ENCODE data around the gene CCR8. TPM values are rescaled to one million over a fixed set of nuclear protein-coding genes. Genes with fewer than 3 reads are reported as not detected.
"Not testable (repeated sequence)": the region's sequence is repeated elsewhere in the genome, so short reads cannot be mapped to it uniquely, and the experiment has no call there.

The CCR8 gene
- total RNA-seq, 1 donor from 2014 or later, result 12.2 TPM

DNA sequence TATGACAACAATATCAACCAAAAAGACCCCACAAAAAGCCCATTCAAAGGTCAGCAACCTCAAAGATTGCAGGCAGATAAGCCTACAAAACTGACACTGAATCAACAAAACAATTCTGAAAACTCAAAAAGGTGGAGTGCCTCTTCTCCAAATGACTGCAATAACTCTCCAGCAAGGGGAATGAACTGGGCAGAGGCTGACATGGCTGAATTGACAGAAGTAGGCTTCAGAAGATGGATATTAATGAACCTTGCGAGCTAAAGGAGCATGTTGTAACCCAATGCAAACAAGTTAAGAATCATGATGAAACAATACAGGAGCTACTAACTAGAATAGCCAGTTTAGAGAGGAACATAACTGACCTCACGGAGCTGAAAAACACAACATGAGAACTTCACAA, 33.3 kb downstream of the CCR8 start:
- Mint-ChIP-seq H3K4me1 (ENCODE audit: low read depth) (peaks cover 64% of the 10 kb centered on the region), H3K36me3 (ENCODE audit: low read depth) (peaks cover 23% of the 10 kb centered on the region), H3K4me3 (ENCODE audit: low read depth) (no peak overlapping the region), H3K9me3 (peaks cover 5% of the 10 kb centered on the region), H3K27ac (peak overlapping the region; percentile 88), H3K27me3 (ENCODE audit: low read depth) (no peaks in the 10 kb centered on the region)
- DNase-seq (ENCODE audit: low spot score), result no peak
- intact Hi-C loops (cut with micrococcal nuclease), result no loop called here

DNA sequence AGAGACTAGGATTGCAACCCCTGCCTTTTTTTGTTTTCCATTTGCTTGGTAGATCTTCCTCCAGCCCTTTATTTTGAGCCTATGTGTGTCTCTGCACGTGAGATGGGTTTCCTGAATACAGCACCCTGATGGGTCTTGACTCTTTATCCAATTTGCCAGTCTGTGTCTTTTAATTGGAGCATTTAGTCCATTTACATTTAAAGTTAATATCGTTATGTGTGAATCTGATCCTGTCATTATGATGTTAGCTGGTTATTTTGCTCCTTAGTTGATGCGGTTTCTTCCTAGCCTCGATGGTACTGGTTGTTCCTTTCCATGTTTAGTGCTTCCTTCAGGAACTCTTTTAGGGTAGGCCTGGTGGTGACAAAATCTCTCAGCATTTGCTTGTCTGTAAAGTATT, 40.9 kb downstream of the CCR8 start:
- H3K36me3 Mint-ChIP-seq (ENCODE audit: low read depth), result peaks cover 40% of the 10 kb centered on the region
- intact Hi-C loops (cut with micrococcal nuclease); DNase-seq (ENCODE audit: low spot score); H3K4me1 Mint-ChIP-seq (ENCODE audit: low read depth); H3K27ac Mint-ChIP-seq; H3K27me3 Mint-ChIP-seq (ENCODE audit: low read depth); H3K4me3 Mint-ChIP-seq (ENCODE audit: low read depth): not testable (repeated sequence)
- H3K9me3 Mint-ChIP-seq, result peaks cover 28% of the 10 kb centered on the region

GRCh38 chr3:39372833-39373232, 43.3 kb downstream of the CCR8 start:
- peaks cover 6% of the 10 kb centered on the region for H3K27me3 Mint-ChIP-seq (ENCODE audit: low read depth)
- peaks cover 43% of the 10 kb centered on the region for H3K36me3 Mint-ChIP-seq (ENCODE audit: low read depth)
- DNase-seq (ENCODE audit: low spot score), result no peak
- H3K4me3 Mint-ChIP-seq (ENCODE audit: low read depth), result no peak overlapping the region
- H3K27ac Mint-ChIP-seq, result no peak overlapping the region
- intact Hi-C loops (cut with micrococcal nuclease), result no loop called here
- peaks cover 28% of the 10 kb centered on the region for H3K9me3 Mint-ChIP-seq
- H3K4me1 Mint-ChIP-seq (ENCODE audit: low read depth), result peaks cover 12% of the 10 kb centered on the region

GRCh38 chr3:39376959-39377634, 47.6 kb downstream of the CCR8 start:
- Mint-ChIP-seq H3K27me3 (ENCODE audit: low read depth) (no peaks in the 10 kb centered on the region), H3K4me3 (ENCODE audit: low read depth) (no peak overlapping the region), H3K36me3 (ENCODE audit: low read depth) (peaks cover 27% of the 10 kb centered on the region), H3K27ac (no peak overlapping the region), H3K4me1 (ENCODE audit: low read depth) (peaks cover 17% of the 10 kb centered on the region), H3K9me3 (peaks cover 5% of the 10 kb centered on the region)
- DNase-seq (ENCODE audit: low spot score), result no peak
- intact Hi-C loops (cut with micrococcal nuclease), result loop anchor here (5.0 kb wide), 2 partner anchors 170 to 185 kb away; partner anchors contain the start of gene XIRP1

- H3K4me3 Mint-ChIP-seq (ENCODE audit: low read depth), result no peak overlapping the region
- H3K9me3 Mint-ChIP-seq, result peaks cover 1% of the 10 kb centered on the region
- intact Hi-C loops (cut with micrococcal nuclease), result loop anchor here (1.0 to 5.0 kb wide), 3 partner anchors 86 to 186 kb away; partner anchors contain the start of gene XIRP1
- peak overlapping the region; percentile 34 for H3K27ac Mint-ChIP-seq
- DNase-seq (ENCODE audit: low spot score), result peak; percentile 57
- peaks cover 19% of the 10 kb centered on the region for H3K36me3 Mint-ChIP-seq (ENCODE audit: low read depth)
- H3K27me3 Mint-ChIP-seq (ENCODE audit: low read depth), result no peaks in the 10 kb centered on the region
- H3K4me1 Mint-ChIP-seq (ENCODE audit: low read depth), result peaks cover 20% of the 10 kb centered on the region
These were observed 48.6 kb downstream of the CCR8 start for GRCh38 chr3:39378088-39378487.

DNA sequence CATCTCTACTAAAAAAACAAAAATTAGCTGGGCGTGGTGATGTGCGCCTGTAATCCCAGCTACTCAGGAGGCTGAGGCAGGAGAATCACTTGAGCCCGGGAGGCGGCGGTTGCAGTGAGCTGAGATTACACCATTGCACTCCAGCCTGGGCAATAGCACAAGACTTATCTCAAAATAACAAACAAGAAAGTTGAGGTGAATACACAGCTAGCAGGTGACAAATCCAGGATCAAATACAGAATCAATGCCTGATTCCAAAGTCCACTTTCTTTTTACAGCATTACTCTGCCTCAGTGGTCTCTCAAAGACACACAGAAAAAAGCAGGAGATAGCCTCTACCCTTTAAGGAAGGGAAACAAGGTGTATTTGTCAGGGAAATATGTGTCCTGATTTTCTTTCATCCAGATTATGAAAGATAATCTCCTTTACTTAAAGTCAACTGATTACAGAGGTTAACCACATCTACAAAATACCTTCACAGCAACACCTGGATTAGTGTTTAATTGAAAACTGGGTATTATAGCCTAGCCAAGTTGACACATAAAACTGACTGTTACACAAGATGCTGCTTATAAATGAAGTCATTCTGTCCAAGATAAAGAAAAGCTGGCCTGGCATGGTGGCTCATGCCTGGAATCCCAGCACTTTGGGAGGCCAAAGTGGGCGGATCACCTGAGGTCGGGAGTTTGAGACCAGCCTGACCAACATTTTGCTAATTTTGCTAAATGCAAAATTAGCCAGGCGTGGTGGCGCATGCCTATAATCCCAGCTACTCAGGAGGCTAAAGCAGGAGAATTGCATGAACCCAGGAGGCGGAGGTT, 49.7 kb downstream of the CCR8 start:
- Mint-ChIP-seq H3K4me3 (ENCODE audit: low read depth) (no peak overlapping the region), H3K4me1 (ENCODE audit: low read depth) (peaks cover 20% of the 10 kb centered on the region), H3K27me3 (ENCODE audit: low read depth) (no peaks in the 10 kb centered on the region), H3K27ac (no peak overlapping the region), H3K9me3 (no peaks in the 10 kb centered on the region), H3K36me3 (ENCODE audit: low read depth) (peaks cover 14% of the 10 kb centered on the region)
- intact Hi-C loops (cut with micrococcal nuclease), result loop anchor here (1.0 to 5.0 kb wide), 3 partner anchors 87 to 187 kb away; partner anchors contain the start of gene XIRP1
- no peak for DNase-seq (ENCODE audit: low spot score)

- no peaks in the 10 kb centered on the region for H3K9me3 Mint-ChIP-seq
- no peaks in the 10 kb centered on the region for H3K27me3 Mint-ChIP-seq (ENCODE audit: low read depth)
- H3K27ac Mint-ChIP-seq, result no peak overlapping the region
- H3K4me3 Mint-ChIP-seq (ENCODE audit: low read depth), result no peak overlapping the region
- intact Hi-C loops (cut with micrococcal nuclease), result loop anchor here (5.0 to 10.0 kb wide), 4 partner anchors 172 to 325 kb away; partner anchors contain the start of genes SCN11A, WDR48 and XIRP1
- H3K36me3 Mint-ChIP-seq (ENCODE audit: low read depth), result peaks cover 14% of the 10 kb centered on the region
- H3K4me1 Mint-ChIP-seq (ENCODE audit: low read depth), result peaks cover 23% of the 10 kb centered on the region
- no peak for DNase-seq (ENCODE audit: low spot score)
These were observed 50.3 kb downstream of the CCR8 start for GRCh38 chr3:39379778-39380155.

DNA sequence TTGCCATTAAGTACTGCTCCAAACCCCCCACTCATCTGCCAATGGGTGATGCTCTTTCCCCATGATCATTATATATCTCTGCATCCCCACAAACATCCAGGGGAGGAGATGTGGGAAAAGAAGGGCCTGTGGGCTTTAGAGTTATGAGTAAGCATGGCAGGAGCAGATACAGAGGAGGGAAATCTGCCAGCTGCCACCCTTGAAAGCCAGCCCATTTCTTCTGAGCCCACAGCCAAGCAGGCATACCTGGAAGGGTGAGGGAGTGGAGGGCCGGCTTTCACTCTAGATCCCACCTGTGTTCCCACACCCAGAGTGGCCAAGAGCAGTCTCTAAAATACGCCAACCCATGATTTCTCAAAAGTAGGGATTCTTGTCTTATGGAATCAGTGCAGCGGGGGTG, 51.9 kb downstream of the CCR8 start:
- intact Hi-C loops (cut with micrococcal nuclease), result loop anchor here (5.0 to 10.0 kb wide), 2 partner anchors 199 to 327 kb away; partner anchors contain the start of genes SCN11A and WDR48
- Mint-ChIP-seq H3K4me3 (ENCODE audit: low read depth) (peak overlapping the region; percentile 41), H3K9me3 (no peaks in the 10 kb centered on the region)

More for the DNA sequence above, 51.9 kb downstream of the CCR8 start:
- no peak for DNase-seq (ENCODE audit: low spot score)
- peaks cover 30% of the 10 kb centered on the region for H3K4me1 Mint-ChIP-seq (ENCODE audit: low read depth)
- H3K27ac Mint-ChIP-seq, result peak overlapping the region; percentile 34
- H3K36me3 Mint-ChIP-seq (ENCODE audit: low read depth), result peaks cover 16% of the 10 kb centered on the region
- H3K27me3 Mint-ChIP-seq (ENCODE audit: low read depth), result no peaks in the 10 kb centered on the region

Other genes starting within 250 kb of the CCR8 start
- 31.8 and 32.6 TPM in 2 replicates for gene GORASP1, start 222.1 kb upstream of the CCR8 start, total RNA-seq
- gene TTC21A, start 222.0 kb upstream of the CCR8 start, total RNA-seq, result 0.55 TPM in 2 replicates
- 54.0 and 55.4 TPM in 2 replicates for gene CSRNP1, start 176.1 kb upstream of the CCR8 start, total RNA-seq
- gene XIRP1, start 137.1 kb upstream of the CCR8 start, total RNA-seq, result 4.3 and 4.7 TPM in 2 replicates
- gene CX3CR1, start 49.7 kb upstream of the CCR8 start, total RNA-seq, result 0.48 and 0.52 TPM in 2 replicates
- gene SLC25A38, start 53.7 kb downstream of the CCR8 start, total RNA-seq, result 35.5 and 37.5 TPM in 2 replicates
- gene RPSA, start 77.0 kb downstream of the CCR8 start, total RNA-seq, result 2,053 and 2,074 TPM in 2 replicates
- 0.14 TPM in 1 of 2 replicates, not detected in the other for gene MOBP, start 138.0 kb downstream of the CCR8 start, total RNA-seq

Measured in activated T-helper 2 cell treated with anti-CD3 and anti-CD28 coated beads, Interferon-gamma antibody, Interleukin-2, Interleukin-4, amounts not matched to agents 10 μg/mL and 5 μg/mL and 100 μg/mL, durations not matched to agents 14 hours and 24 hours and 36 hours (primary cell).